Bronchial smooth muscle cell (primary cell): ENCODE results near the gene ADAD1. TPM values are rescaled to one million over a fixed set of nuclear protein-coding genes. Genes with fewer than 3 reads are reported as not detected.

Experiments
- total RNA-seq: library from RNA; depleted of rRNA; stranded (reverse); fragments of >200 nt; gene quantifications from 2 replicates; pipeline ENCODE4 v1.2.1, GENCODE V29; 2014

The ADAD1 gene
- not detected in 2 replicates for total RNA-seq

DNA sequence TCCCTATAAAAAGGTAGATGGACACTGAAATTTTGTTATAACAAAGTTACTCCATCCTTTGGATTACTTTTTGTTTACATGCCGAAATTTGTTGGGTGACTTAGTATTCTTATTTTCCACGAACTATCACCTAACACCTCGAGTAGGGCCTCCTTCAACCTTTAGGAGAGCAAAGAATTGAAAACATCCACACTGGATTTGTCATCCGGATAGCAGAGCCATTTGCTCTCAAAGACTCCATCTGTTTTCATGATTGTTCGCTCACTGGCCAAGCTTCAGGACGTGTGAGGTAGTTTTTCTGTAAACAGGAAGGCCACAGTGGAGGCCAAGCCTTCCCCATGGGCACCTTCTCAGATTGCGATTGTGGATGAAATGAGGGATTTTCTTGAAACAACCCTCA is at the start of gene ADAD1:
Gene ADAD1, plus strand, starts transcription at position 301 of the 400 bp plus-strand sequence. CDS start 1,059 bp downstream, outside the sequence.

DNA sequence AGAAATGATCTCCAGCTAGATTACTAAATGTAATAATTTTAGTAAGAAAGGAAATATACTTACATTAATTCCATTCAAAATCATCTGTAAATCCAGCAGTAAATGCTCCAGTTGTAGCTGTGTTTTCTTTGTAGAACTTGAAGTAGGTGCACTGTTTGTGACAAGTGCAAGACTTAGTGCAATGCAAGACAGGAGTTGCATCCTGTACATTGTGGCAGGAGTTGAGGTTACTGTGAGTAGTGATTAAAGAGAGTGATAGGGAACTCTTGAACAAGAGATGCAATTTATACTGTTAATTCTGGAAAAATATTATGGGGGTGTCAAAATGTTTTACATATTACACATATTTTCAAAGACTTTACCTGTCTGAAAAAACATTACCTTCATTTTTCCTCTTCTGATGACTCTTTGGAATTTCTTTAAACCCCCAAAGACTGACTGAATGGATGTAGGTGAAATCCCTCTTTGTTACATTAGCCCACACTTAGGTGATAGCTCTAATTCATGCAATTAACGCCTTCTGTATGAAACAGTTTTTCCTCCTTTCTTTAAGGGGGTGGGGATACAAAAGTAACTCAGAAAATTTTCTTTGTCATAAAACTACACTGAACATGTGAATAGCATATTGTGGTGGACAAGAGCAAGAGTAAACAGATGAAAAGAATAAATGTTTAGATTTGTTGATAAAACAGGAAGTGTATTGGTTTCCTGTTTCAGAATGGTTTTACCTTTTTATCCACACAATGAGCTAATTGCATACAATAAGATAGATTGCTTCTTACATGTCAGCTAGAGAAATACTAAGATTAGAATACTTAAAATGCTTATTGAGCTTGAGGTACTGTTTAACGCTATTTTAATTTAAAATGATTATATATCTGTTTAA is 77.7 kb downstream of the ADAD1 start, which contains the start of gene IL2:
Gene IL2, minus strand, starts transcription at position 495 of the 886 bp plus-strand sequence. Its CDS starts 285 bp downstream, at position 210.

Other genes starting within 250 kb of the ADAD1 start
- gene BLTP1, start 226.7 kb upstream of the ADAD1 start, total RNA-seq = 67.6 and 69.8 TPM in 2 replicates
- not detected in 2 replicates for gene IL2, start 77.7 kb downstream of the ADAD1 start, total RNA-seq
- not detected in 2 replicates for gene IL21, start 242.1 kb downstream of the ADAD1 start, total RNA-seq